ENCODE data around the gene KIF22. TPM values are rescaled to one million over a fixed set of nuclear protein-coding genes. Genes with fewer than 3 reads are reported as not detected.

Gene KIF22
- total and polyA plus RNA-seq, 9 of the 15 experiments (the other 6 are each of a cell fraction or from before 2014, with no cell fraction given) = 8.7 to 232 (median 131) TPM

GRCh38 chr16:29769507-29769906, 21.0 kb upstream of the KIF22 start (continued):
- TF ChIP-seq REST (IDR thresholded peaks at IDR 0.05; ENCODE audit: borderline replicate concordance) = no peak
- no peak for TF ChIP-seq REST (CRISPR knock-in tag; IDR thresholded peaks at IDR 0.05; ENCODE audit: low read depth)
- TF ChIP-seq STAG1 (CRISPR knock-in tag; IDR thresholded peaks at IDR 0.05; ENCODE audit: borderline replicate concordance) = no peak
- TF ChIP-seq MCM7 (IDR thresholded peaks at IDR 0.05) = no peak
- TF ChIP-seq NR4A1 (CRISPR knock-in tag; IDR thresholded peaks at IDR 0.05) = no peak
- TF ChIP-seq NR4A1 (tag; IDR thresholded peaks at IDR 0.05) = peak; percentile 62
- TF ChIP-seq ZNF24 (IDR thresholded peaks at IDR 0.05) = no peak
- TF ChIP-seq ID3 (CRISPR knock-in tag; IDR thresholded peaks at IDR 0.05) = no peak
- 0 out of 2 replicates have a peak, but pooled peaks have one; percentile 18 for TF ChIP-seq ID3 (tag; IDR thresholded peaks at IDR 0.05)
- 0 out of 2 replicates have a peak, but pooled peaks have one; percentile 46 for TF ChIP-seq DDX20 (tag; IDR thresholded peaks at IDR 0.05; ENCODE audit: low read depth)
- TF ChIP-seq PPARD (CRISPR knock-in tag; IDR thresholded peaks at IDR 0.05) = no peak
- no peak for TF ChIP-seq ZZZ3 (IDR thresholded peaks at IDR 0.05)
- no peak for TF ChIP-seq TFAP4 (CRISPR knock-in tag; IDR thresholded peaks at IDR 0.05; ENCODE audit: borderline replicate concordance)
- TF ChIP-seq ZNF165 (CRISPR knock-in tag; IDR thresholded peaks at IDR 0.05; ENCODE audit: borderline replicate concordance) = no peak
- TF ChIP-seq MED1 (CRISPR knock-in tag; IDR thresholded peaks at IDR 0.05; ENCODE audit: borderline replicate concordance) = no peak
- no peak for TF ChIP-seq FIP1L1 (IDR thresholded peaks at IDR 0.05; ENCODE audit: low read depth, low read length, poor library complexity, severe bottlenecking)
- peak; percentile 27; the same call in 1 of the 2 replicates for TF ChIP-seq KLF6 (CRISPR knock-in tag; IDR thresholded peaks at IDR 0.05; ENCODE audit: borderline replicate concordance)
- no peak for TF ChIP-seq MBD1 (CRISPR knock-in tag; IDR thresholded peaks at IDR 0.05)
- TF ChIP-seq ZNF696 (CRISPR knock-in tag; conservative IDR thresholded peaks at IDR 0.05) = no peak

Data from K562 (cell line).